Endothelial cell (in vitro differentiated cells): ENCODE data around the gene GATAD2A. TPM values are rescaled to one million over a fixed set of nuclear protein-coding genes. Genes with fewer than 3 reads are reported as not detected.

ENCODE experiments used
- DNase-seq: peaks from one replicate; pipeline ENCODE4 v3.0.0; 2021; ENCODE audit warnings: low spot score
- H3K27ac Mint-ChIP-seq: one replicate; pipeline ENCODE4 v1.8.0; 2021; ENCODE audit warnings: mixed read lengths, inconsistent platforms; ENCODE audit not compliant: unreplicated experiment
- H3K27me3 Mint-ChIP-seq: one replicate; pipeline ENCODE4 v1.8.0; 2021; ENCODE audit warnings: mild to moderate bottlenecking, moderate library complexity, mixed read lengths, inconsistent platforms; ENCODE audit not compliant: unreplicated experiment
- H3K36me3 Mint-ChIP-seq: one replicate; pipeline ENCODE4 v1.8.0; 2021; ENCODE audit warnings: mild to moderate bottlenecking, low read depth, mixed read lengths, inconsistent platforms; ENCODE audit not compliant: unreplicated experiment
- H3K4me1 Mint-ChIP-seq: one replicate; pipeline ENCODE4 v1.8.0; 2021; ENCODE audit warnings: mild to moderate bottlenecking, mixed read lengths, inconsistent platforms; ENCODE audit not compliant: unreplicated experiment
- H3K4me3 Mint-ChIP-seq: one replicate; pipeline ENCODE4 v1.8.0; 2021; ENCODE audit warnings: mild to moderate bottlenecking, mixed read lengths, inconsistent platforms; ENCODE audit not compliant: unreplicated experiment
- H3K9me3 Mint-ChIP-seq: one replicate; pipeline ENCODE4 v1.8.0; 2021; ENCODE audit warnings: mixed read lengths, inconsistent platforms; ENCODE audit not compliant: unreplicated experiment
- CTCF ChIP-seq: fragments of 200-600 bp; sonication (generic); IDR thresholded peaks from one replicate; pipeline ENCODE4 v1.5.0; 2021; ENCODE audit warnings: antibody characterized with exemption; ENCODE audit not compliant: unreplicated experiment
- total RNA-seq: library from RNA; stranded (reverse); fragmentation: NEBNext Ultra II Directional; extraction: Animal tissue kit (Norgen Biotek cat#: 25700); gene quantifications from one replicate; pipeline ENCODE4 v1.2.1, GENCODE V29; 2021; ENCODE audit not compliant: unreplicated experiment

The GATAD2A gene
- total RNA-seq, 1 donor from 2014 or later = 150 TPM

GRCh38 chr19:19403373-19403901 lies 2.0 kb upstream of the GATAD2A start:
- Mint-ChIP-seq H3K4me1 (peaks cover 37% of the 10 kb centered on the region), H3K4me3 (peak overlapping the region; percentile 3), H3K9me3 (no peaks in the 10 kb centered on the region), H3K27me3 (peaks cover 21% of the 10 kb centered on the region), H3K36me3 (peaks cover 8% of the 10 kb centered on the region), H3K27ac (no peak overlapping the region)
- no peak for TF ChIP-seq CTCF
- DNase-seq = no peak

- peak; percentile 65 for DNase-seq
- H3K4me3 Mint-ChIP-seq = peak overlapping the region; percentile 94
- peaks cover 54% of the 10 kb centered on the region for H3K4me1 Mint-ChIP-seq
- H3K36me3 Mint-ChIP-seq = peaks cover 8% of the 10 kb centered on the region
- peak overlapping the region; percentile 89 for H3K27ac Mint-ChIP-seq
- H3K27me3 Mint-ChIP-seq = peaks cover 20% of the 10 kb centered on the region
- peaks cover 4% of the 10 kb centered on the region for H3K9me3 Mint-ChIP-seq
- no peak for TF ChIP-seq CTCF
Observed at GRCh38 chr19:19405971-19406877, 749 bp downstream of the GATAD2A start.

- Mint-ChIP-seq H3K36me3 (peaks cover 8% of the 10 kb centered on the region), H3K27me3 (peaks cover 20% of the 10 kb centered on the region), H3K9me3 (peaks cover 4% of the 10 kb centered on the region), H3K4me1 (peaks cover 56% of the 10 kb centered on the region), H3K27ac (peak overlapping the region; percentile 89), H3K4me3 (peak overlapping the region; percentile 94)
- DNase-seq = peak; percentile 22
- no peak for TF ChIP-seq CTCF
Observed at GRCh38 chr19:19406878-19407632, 1.6 kb downstream of the GATAD2A start.

- no peak for TF ChIP-seq CTCF
- H3K4me3 Mint-ChIP-seq = peak overlapping the region; percentile 94
- H3K9me3 Mint-ChIP-seq = peaks cover 4% of the 10 kb centered on the region
- peaks cover 21% of the 10 kb centered on the region for H3K27me3 Mint-ChIP-seq
- peaks cover 56% of the 10 kb centered on the region for H3K4me1 Mint-ChIP-seq
- no peak for DNase-seq
- H3K27ac Mint-ChIP-seq = no peak overlapping the region
- H3K36me3 Mint-ChIP-seq = peaks cover 8% of the 10 kb centered on the region
Observed at GRCh38 chr19:19407633-19407930, 2.1 kb downstream of the GATAD2A start.

GRCh38 chr19:19409205-19409604 lies 3.7 kb downstream of the GATAD2A start:
- no peak overlapping the region for H3K4me3 Mint-ChIP-seq
- H3K27ac Mint-ChIP-seq = peak overlapping the region; percentile 27
- TF ChIP-seq CTCF = no peak
- H3K9me3 Mint-ChIP-seq = peaks cover 4% of the 10 kb centered on the region
- H3K27me3 Mint-ChIP-seq = peaks cover 17% of the 10 kb centered on the region
- H3K4me1 Mint-ChIP-seq = peaks cover 57% of the 10 kb centered on the region
- peaks cover 8% of the 10 kb centered on the region for H3K36me3 Mint-ChIP-seq
- no peak for DNase-seq
